GM23338 (cell line): Measurements from ENCODE around the gene NGFR. TPM values are rescaled to one million over a fixed set of nuclear protein-coding genes. Genes with fewer than 3 reads are reported as not detected.

ENCODE experiments used
- ATAC-seq: fragments of 200-7000 bp; cut with Tn5 transposase; 3 replicates; pipeline ENCODE4 v1.9.1; 2020
- DNase-seq: peaks from one replicate; pipeline ENCODE4 v3.0.0-alpha.2; 2015; ENCODE audit warnings: low spot score
- H2AFZ ChIP-seq: fragments of 200-600 bp; sonication (generic); 2 replicates; pipeline ENCODE4 v1.8.0; 2016; ENCODE audit warnings: antibody characterized with exemption, mild to moderate bottlenecking, moderate library complexity
- H3F3A ChIP-seq: fragments of 200-600 bp; sonication (generic); replicated peaks from 2 replicates; pipeline ENCODE4 v1.8.0; 2017; ENCODE audit warnings: antibody characterized with exemption, mixed run types, low read depth
- H3K27ac ChIP-seq: fragments of 200-600 bp; sonication (generic); 2 replicates; pipeline ENCODE4 v1.6.1; 2016; ENCODE audit warnings: low read depth
- H3K27me3 ChIP-seq: fragments of 200-600 bp; sonication (generic); 2 replicates; pipeline ENCODE4 v1.8.0; 2016; ENCODE audit warnings: mild to moderate bottlenecking, mixed run types, moderate library complexity; ENCODE audit not compliant: insufficient read depth
- H3K36me3 ChIP-seq: fragments of 200-600 bp; sonication (generic); 2 replicates; pipeline ENCODE4 v1.8.0; 2016; ENCODE audit warnings: mild to moderate bottlenecking; ENCODE audit not compliant: insufficient read depth
- H3K4me1 ChIP-seq: fragments of 200-600 bp; sonication (generic); 2 replicates; pipeline ENCODE4 v1.8.0; 2016; ENCODE audit warnings: mild to moderate bottlenecking, moderate library complexity; ENCODE audit not compliant: insufficient read depth
- H3K4me2 ChIP-seq: fragments of 200-600 bp; sonication (generic); 2 replicates; pipeline ENCODE4 v1.7.1; 2017; ENCODE audit warnings: mixed run types
- H3K4me3 ChIP-seq: fragments of 200-600 bp; sonication (generic); 2 replicates; pipeline ENCODE4 v1.6.1; 2016; ENCODE audit warnings: mixed run types
- H3K79me2 ChIP-seq: fragments of 200-600 bp; sonication (generic); replicated peaks from 2 replicates; pipeline ENCODE4 v1.8.0; 2017; ENCODE audit warnings: mild to moderate bottlenecking; ENCODE audit not compliant: insufficient read depth
- H3K9me2 ChIP-seq: fragments of 200-600 bp; sonication (generic); 2 replicates; pipeline ENCODE4 v1.8.0; 2017; ENCODE audit not compliant: insufficient read depth
- H4K20me1 ChIP-seq: fragments of 200-600 bp; sonication (generic); replicated peaks from 2 replicates; pipeline ENCODE4 v1.8.0; 2017; ENCODE audit warnings: mild to moderate bottlenecking; ENCODE audit not compliant: insufficient read depth
- H3K27ac Mint-ChIP-seq: 2 replicates; pipeline ENCODE4 v1.8.0; 2020; ENCODE audit warnings: inconsistent platforms, mild to moderate bottlenecking, moderate library complexity, mixed read lengths
- H3K27me3 Mint-ChIP-seq: 3 replicates; pipeline ENCODE4 v1.8.0; 2022; ENCODE audit warnings: low read depth, mild to moderate bottlenecking, moderate library complexity, mixed read lengths, inconsistent platforms; ENCODE audit not compliant: insufficient read depth, poor library complexity
- H3K36me3 Mint-ChIP-seq: 3 replicates; pipeline ENCODE4 v1.8.0; 2021; ENCODE audit warnings: low read depth, mild to moderate bottlenecking, inconsistent platforms, moderate library complexity, mixed read lengths
- H3K4me1 Mint-ChIP-seq: 3 replicates; pipeline ENCODE4 v1.8.0; 2020; ENCODE audit warnings: mild to moderate bottlenecking, inconsistent platforms, mixed read lengths
- H3K4me3 Mint-ChIP-seq: 3 replicates; pipeline ENCODE4 v1.8.0; 2021; ENCODE audit warnings: moderate library complexity, mild to moderate bottlenecking, inconsistent platforms, mixed read lengths
- H3K9me3 Mint-ChIP-seq: 3 replicates; pipeline ENCODE4 v1.8.0; 2020; ENCODE audit warnings: moderate library complexity, mild to moderate bottlenecking, inconsistent platforms, mixed read lengths
- CREB1 ChIP-seq: fragments of 250-450 bp; sonication (Bioruptor Pico); IDR thresholded peaks from 2 replicates; pipeline ENCODE4 v1.5.0; 2020; ENCODE audit warnings: low read depth, mild to moderate bottlenecking, moderate library complexity
- EZH2phosphoT487 ChIP-seq: fragments of 200-600 bp; sonication (generic); IDR thresholded peaks from one replicate; pipeline ENCODE4 v1.8.1; 2018; ENCODE audit warnings: antibody characterized with exemption; ENCODE audit not compliant: unreplicated experiment
- JUNB ChIP-seq: IDR thresholded peaks from one replicate; pipeline ENCODE4 v1.6.1; 2016; ENCODE audit warnings: antibody characterized with exemption; ENCODE audit not compliant: unreplicated experiment
- NANOG ChIP-seq: IDR thresholded peaks from 2 replicates; pipeline ENCODE4 v1.6.1; 2016; ENCODE audit warnings: antibody characterized with exemption, borderline replicate concordance
- POLR2AphosphoS5 ChIP-seq: IDR thresholded peaks from 2 replicates; pipeline ENCODE4 v1.6.1; 2016; ENCODE audit warnings: antibody characterized with exemption, low read depth
- ZNF114 ChIP-seq: fragments of 250-450 bp; sonication (Bioruptor Pico); IDR thresholded peaks from 2 replicates; pipeline ENCODE4 v1.5.0; 2020; ENCODE audit warnings: mild to moderate bottlenecking, moderate library complexity
- ZNF331 ChIP-seq: fragments of 250-450 bp; sonication (Bioruptor Pico); IDR thresholded peaks from 2 replicates; pipeline ENCODE4 v1.5.0; 2020; ENCODE audit warnings: low read depth, mild to moderate bottlenecking, moderate library complexity
- polyA plus RNA-seq: library from polyadenylated mRNA; unstranded; fragments of >200 nt; fragmentation: Nextera tagmentation; extraction: Ambion mirVana; gene quantifications from 2 replicates; pipeline ENCODE4 v1.2.1, GENCODE V29; 2016
- total RNA-seq: library from RNA; depleted of rRNA; stranded (reverse); fragments of >200 nt; shearing (Covaris generic); gene quantifications from 2 replicates; pipeline ENCODE4 v1.2.3, GENCODE V29; 2014
- TF ChIP-seq, protein P1 (sequence below): IDR thresholded peaks from 2 replicates; pipeline ENCODE4 v1.6.1; 2016; ENCODE audit warnings: antibody characterized with exemption
- TF ChIP-seq, protein P2 (sequence below): IDR thresholded peaks from one replicate; pipeline ENCODE4 v1.6.1; 2018; ENCODE audit warnings: antibody characterized with exemption; ENCODE audit not compliant: unreplicated experiment
- TF ChIP-seq, protein P3 (sequence below), 2 experiments: fragments of 200-600 bp in 1 of 2; sonication (generic) in 1 of 2; conservative IDR thresholded peaks; 2 replicates each; pipeline versions ENCODE4 v1.5.1 to v1.6.1; 2016 to 2017; ENCODE audit warnings: antibody characterized with exemption in 2 of 2, low read depth in 2 of 2, mild to moderate bottlenecking in 2 of 2, moderate library complexity in 1 of 2

The NGFR gene
- total and polyA plus RNA-seq, 2 experiments from 2014 or later: 2.8 to 6.9 TPM

DNA sequence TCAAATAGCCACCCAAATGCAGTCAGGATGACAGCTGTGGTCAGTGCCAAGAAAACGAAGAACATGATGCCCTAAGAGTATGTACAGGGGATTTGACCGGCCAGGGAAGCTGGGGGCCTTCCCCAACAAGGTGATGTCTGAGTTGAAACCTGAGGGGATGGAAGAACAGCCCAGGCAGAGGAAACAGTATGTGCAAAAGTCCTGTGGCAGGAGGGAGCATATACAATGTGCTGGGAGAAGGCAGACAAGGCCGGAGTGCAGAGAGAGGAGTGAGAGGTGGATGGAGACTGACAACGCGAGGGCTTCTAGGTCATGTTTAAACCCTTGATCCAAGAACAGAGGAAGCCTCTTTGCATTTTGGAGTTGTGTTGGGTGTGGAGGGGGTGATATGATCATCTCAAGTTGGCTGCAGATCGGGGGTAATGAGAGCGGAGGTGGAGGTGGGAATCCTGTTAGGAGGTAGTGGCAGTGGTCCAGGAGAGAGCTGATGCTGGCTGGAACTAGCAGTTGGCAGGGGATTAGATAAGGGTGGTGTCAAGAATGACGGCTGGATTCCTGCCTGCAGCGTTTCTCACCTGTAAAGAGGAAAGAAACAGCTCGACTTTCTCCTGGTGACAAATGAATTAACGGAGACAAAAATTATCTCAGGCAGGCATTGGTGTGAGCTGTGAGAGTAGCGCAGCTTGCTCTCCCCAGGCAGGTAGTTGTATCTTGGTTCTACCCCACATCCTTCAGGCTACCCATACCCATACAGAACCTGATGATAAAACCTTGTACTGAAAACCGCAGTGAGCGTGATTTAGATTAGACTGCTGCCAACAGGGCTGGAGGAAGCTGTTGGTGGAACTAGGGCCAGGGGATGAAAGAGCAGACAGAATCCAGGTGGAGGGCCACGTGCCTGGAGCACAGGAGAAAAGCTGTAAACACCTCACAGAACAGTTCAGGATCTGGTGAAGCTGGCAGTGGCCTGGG lies 37.2 kb upstream of the NGFR start (continued):
- TF ChIP-seq, protein P1, sequence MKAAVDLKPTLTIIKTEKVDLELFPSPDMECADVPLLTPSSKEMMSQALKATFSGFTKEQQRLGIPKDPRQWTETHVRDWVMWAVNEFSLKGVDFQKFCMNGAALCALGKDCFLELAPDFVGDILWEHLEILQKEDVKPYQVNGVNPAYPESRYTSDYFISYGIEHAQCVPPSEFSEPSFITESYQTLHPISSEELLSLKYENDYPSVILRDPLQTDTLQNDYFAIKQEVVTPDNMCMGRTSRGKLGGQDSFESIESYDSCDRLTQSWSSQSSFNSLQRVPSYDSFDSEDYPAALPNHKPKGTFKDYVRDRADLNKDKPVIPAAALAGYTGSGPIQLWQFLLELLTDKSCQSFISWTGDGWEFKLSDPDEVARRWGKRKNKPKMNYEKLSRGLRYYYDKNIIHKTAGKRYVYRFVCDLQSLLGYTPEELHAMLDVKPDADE: no peak
- no peak for TF ChIP-seq CREB1 (CRISPR knock-in tag)
- TF ChIP-seq NANOG: no peak
- TF ChIP-seq EZH2phosphoT487: no peak
- no peak for TF ChIP-seq POLR2AphosphoS5
- TF ChIP-seq, protein P2, sequence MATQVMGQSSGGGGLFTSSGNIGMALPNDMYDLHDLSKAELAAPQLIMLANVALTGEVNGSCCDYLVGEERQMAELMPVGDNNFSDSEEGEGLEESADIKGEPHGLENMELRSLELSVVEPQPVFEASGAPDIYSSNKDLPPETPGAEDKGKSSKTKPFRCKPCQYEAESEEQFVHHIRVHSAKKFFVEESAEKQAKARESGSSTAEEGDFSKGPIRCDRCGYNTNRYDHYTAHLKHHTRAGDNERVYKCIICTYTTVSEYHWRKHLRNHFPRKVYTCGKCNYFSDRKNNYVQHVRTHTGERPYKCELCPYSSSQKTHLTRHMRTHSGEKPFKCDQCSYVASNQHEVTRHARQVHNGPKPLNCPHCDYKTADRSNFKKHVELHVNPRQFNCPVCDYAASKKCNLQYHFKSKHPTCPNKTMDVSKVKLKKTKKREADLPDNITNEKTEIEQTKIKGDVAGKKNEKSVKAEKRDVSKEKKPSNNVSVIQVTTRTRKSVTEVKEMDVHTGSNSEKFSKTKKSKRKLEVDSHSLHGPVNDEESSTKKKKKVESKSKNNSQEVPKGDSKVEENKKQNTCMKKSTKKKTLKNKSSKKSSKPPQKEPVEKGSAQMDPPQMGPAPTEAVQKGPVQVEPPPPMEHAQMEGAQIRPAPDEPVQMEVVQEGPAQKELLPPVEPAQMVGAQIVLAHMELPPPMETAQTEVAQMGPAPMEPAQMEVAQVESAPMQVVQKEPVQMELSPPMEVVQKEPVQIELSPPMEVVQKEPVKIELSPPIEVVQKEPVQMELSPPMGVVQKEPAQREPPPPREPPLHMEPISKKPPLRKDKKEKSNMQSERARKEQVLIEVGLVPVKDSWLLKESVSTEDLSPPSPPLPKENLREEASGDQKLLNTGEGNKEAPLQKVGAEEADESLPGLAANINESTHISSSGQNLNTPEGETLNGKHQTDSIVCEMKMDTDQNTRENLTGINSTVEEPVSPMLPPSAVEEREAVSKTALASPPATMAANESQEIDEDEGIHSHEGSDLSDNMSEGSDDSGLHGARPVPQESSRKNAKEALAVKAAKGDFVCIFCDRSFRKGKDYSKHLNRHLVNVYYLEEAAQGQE: no peak
- TF ChIP-seq, protein P3, sequence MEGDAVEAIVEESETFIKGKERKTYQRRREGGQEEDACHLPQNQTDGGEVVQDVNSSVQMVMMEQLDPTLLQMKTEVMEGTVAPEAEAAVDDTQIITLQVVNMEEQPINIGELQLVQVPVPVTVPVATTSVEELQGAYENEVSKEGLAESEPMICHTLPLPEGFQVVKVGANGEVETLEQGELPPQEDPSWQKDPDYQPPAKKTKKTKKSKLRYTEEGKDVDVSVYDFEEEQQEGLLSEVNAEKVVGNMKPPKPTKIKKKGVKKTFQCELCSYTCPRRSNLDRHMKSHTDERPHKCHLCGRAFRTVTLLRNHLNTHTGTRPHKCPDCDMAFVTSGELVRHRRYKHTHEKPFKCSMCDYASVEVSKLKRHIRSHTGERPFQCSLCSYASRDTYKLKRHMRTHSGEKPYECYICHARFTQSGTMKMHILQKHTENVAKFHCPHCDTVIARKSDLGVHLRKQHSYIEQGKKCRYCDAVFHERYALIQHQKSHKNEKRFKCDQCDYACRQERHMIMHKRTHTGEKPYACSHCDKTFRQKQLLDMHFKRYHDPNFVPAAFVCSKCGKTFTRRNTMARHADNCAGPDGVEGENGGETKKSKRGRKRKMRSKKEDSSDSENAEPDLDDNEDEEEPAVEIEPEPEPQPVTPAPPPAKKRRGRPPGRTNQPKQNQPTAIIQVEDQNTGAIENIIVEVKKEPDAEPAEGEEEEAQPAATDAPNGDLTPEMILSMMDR (conservative IDR thresholded peaks at IDR 0.05; ENCODE audit: low read depth in 2 of 2): no peak

DNA sequence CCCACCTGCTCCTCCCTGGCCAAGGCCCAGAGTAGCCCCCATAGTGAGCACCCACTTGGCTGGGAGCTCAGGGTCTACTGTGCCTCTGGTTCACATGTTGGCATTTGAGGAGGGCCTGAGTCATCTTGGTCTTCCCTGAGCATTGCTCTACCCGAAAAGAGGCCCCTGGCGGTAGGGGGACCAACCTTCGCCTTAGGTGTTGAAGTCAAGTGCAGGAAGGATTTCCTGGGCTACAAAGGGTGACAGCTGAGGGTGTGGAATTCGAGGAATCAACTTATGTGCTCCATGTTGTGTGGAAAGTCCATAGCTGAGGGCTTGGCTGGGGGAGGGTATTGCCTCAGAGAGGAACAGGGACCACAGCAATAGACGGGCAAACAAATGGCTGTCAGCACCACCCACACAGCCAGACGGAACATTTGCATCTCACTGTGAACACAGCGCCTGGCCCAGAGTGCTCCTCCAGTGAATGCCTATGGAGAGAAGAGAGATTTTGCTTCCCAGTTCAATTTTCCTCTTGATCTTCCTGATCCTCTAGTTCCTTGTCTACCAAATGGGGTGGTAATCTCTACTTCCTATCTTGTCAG lies 35.6 kb upstream of the NGFR start:
- Histone ChIP-seq H3K79me2 (no peaks in the 10 kb centered on the region), H2AFZ (peak overlapping the region; percentile 52; the same call in 1 of the 2 replicates), H3K4me3 (no peak overlapping the region), H3K4me1 (peaks cover 12% of the 10 kb centered on the region), H3K36me3 (no peaks in the 10 kb centered on the region), H3K27ac (no peak overlapping the region), H3K27me3 (no peaks in the 10 kb centered on the region), H3K9me2 (no peaks in the 10 kb centered on the region), H4K20me1 (no peaks in the 10 kb centered on the region), H3F3A (no peaks in the 10 kb centered on the region), H3K4me2 (peak overlapping the region; percentile 48)
- Mint-ChIP-seq H3K27ac (no peak overlapping the region), H3K36me3 (no peaks in the 10 kb centered on the region), H3K9me3 (0 out of 3 replicates have a peak, but pooled peaks cover 3% of the 10 kb centered on the region), H3K4me3 (no peak overlapping the region), H3K27me3 (peaks cover 9% of the 10 kb centered on the region), H3K4me1 (peaks cover 28% of the 10 kb centered on the region)
- TF ChIP-seq POLR2AphosphoS5 (no peak), JUNB (no peak), ZNF114 (no peak), ZNF331 (CRISPR knock-in tag) (no peak), NANOG (no peak), CREB1 (CRISPR knock-in tag) (no peak)
- TF ChIP-seq, protein P1: no peak
- TF ChIP-seq, protein P3 (conservative IDR thresholded peaks at IDR 0.05; ENCODE audit: low read depth in 2 of 2): peak; percentile 39 to 43
- ATAC-seq (peak; percentile 66), DNase-seq (peak; percentile 66)
